IMR-90 (cell line): ENCODE data around the gene TBC1D1. TPM values are rescaled to one million over a fixed set of nuclear protein-coding genes. Genes with fewer than 3 reads are reported as not detected.

ENCODE experiments used
- ATAC-seq: fragments of 200-7000 bp; cut with Tn5 transposase; 2 replicates; pipeline ENCODE4 v1.9.1; 2020; ENCODE audit warnings: low read depth, mild to moderate bottlenecking, moderate library complexity
- BruUV-seq: library from RNA; stranded (reverse); fragments of 400-500 nt; replicated peaks from 2 replicates; lab custom pipeline; 2021; lab: Mats Ljungman, UMichigan
- CTCF ChIA-PET: fragments of 300-600 bp; formaldehyde crosslinking; extraction: SDS; loops from one replicate; lab custom pipeline; 2021; ENCODE audit warnings: antibody characterized with exemption; lab: Yijun Ruan, JAX
- POLR2A ChIA-PET: fragments of 300-600 bp; sonication (Branson Sonifier 250); formaldehyde crosslinking; loops from one replicate; lab custom pipeline; 2022; ENCODE audit warnings: antibody characterized with exemption; ENCODE audit not compliant: unreplicated experiment; lab: Charles Lee
- DNase-seq: peaks from one replicate; pipeline ENCODE4 v3.0.0; 2013
- H2AFZ ChIP-seq: replicated peaks from 2 replicates; pipeline ENCODE3; 2013; ENCODE audit warnings: low read length, mild to moderate bottlenecking; ENCODE audit not compliant: poor library complexity
- H2AK5ac ChIP-seq: 2 replicates; pipeline ENCODE4 v1.6.1; 2013; ENCODE audit warnings: low read depth, low read length, inconsistent platforms
- H2AK9ac ChIP-seq: replicated peaks from 2 replicates; pipeline ENCODE3; 2013; ENCODE audit warnings: mild to moderate bottlenecking, low read depth, low read length, moderate library complexity; ENCODE audit not compliant: poor library complexity
- H2BK120ac ChIP-seq: 2 replicates; pipeline ENCODE4 v1.6.1; 2013; ENCODE audit warnings: low read depth, low read length, inconsistent platforms
- H2BK15ac ChIP-seq: 3 replicates; pipeline ENCODE4 v1.6.1; 2013; ENCODE audit warnings: low read depth, low read length, inconsistent platforms
- H2BK20ac ChIP-seq: 2 replicates; pipeline ENCODE4 v1.6.1; 2013; ENCODE audit warnings: low read depth, mild to moderate bottlenecking, inconsistent platforms, low read length, moderate library complexity
- H2BK5ac ChIP-seq: 2 replicates; pipeline ENCODE4 v1.6.1; 2013; ENCODE audit warnings: mild to moderate bottlenecking, low read depth, low read length, inconsistent platforms; ENCODE audit not compliant: poor library complexity, severe bottlenecking
- H3K14ac ChIP-seq: replicated peaks from 2 replicates; pipeline ENCODE4 v1.6.1; 2013; ENCODE audit warnings: low read depth, low read length, inconsistent platforms
- H3K18ac ChIP-seq: 2 replicates; pipeline ENCODE4 v1.6.1; 2013; ENCODE audit warnings: low read depth, low read length, control low read depth
- H3K23ac ChIP-seq: 2 replicates; pipeline ENCODE4 v1.6.1; 2013; ENCODE audit warnings: low read depth, low read length, inconsistent platforms
- H3K27ac ChIP-seq: 2 replicates; pipeline ENCODE4 v1.5.1; 2013; ENCODE audit warnings: mild to moderate bottlenecking, control low read depth, low read length; ENCODE audit not compliant: insufficient read depth
- H3K27me3 ChIP-seq: 2 replicates; pipeline ENCODE4 v1.6.1; 2013; ENCODE audit warnings: low read length; ENCODE audit not compliant: control insufficient read depth, insufficient read depth
- H3K36me3 ChIP-seq: 2 replicates; pipeline ENCODE4 v1.6.1; 2013; ENCODE audit warnings: low read length, mixed read lengths; ENCODE audit not compliant: control insufficient read depth, insufficient read depth
- H3K4ac ChIP-seq: 2 replicates; pipeline ENCODE4 v1.6.1; 2013; ENCODE audit warnings: low read depth, low read length, inconsistent platforms
- H3K4me1 ChIP-seq: 2 replicates; pipeline ENCODE4 v1.6.1; 2013; ENCODE audit warnings: low read length, mixed read lengths; ENCODE audit not compliant: control insufficient read depth, insufficient read depth
- H3K4me2 ChIP-seq: 2 replicates; pipeline ENCODE4 v1.6.1; 2013; ENCODE audit warnings: low read depth, mild to moderate bottlenecking, control low read depth, low read length, moderate library complexity
- H3K4me3 ChIP-seq: 2 replicates; pipeline ENCODE4 v1.5.1; 2013; ENCODE audit warnings: low read depth, mild to moderate bottlenecking, control low read depth, low read length, moderate library complexity; ENCODE audit not compliant: insufficient read depth
- H3K56ac ChIP-seq: 2 replicates; pipeline ENCODE4 v1.6.1; 2013; ENCODE audit warnings: low read length, inconsistent platforms; ENCODE audit not compliant: insufficient read depth; ENCODE audit errors: extremely low read depth
- H3K79me1 ChIP-seq, 2 experiments: 2 replicates each; pipeline ENCODE4 v1.6.1; 2013; ENCODE audit warnings: low read length in 2 of 2, inconsistent platforms in 1 of 2, low read depth in 1 of 2
- H3K9ac ChIP-seq: 2 replicates; pipeline ENCODE4 v1.6.1; 2013; ENCODE audit warnings: low read depth, low read length, control low read depth
- H3K9me1 ChIP-seq: 2 replicates; pipeline ENCODE4 v1.6.1; 2013; ENCODE audit warnings: low read length, inconsistent platforms; ENCODE audit not compliant: insufficient read depth
- H3K9me3 ChIP-seq: 2 replicates; pipeline ENCODE4 v1.6.1; 2013; ENCODE audit warnings: low read length; ENCODE audit not compliant: control insufficient read depth, insufficient read depth
- H4K20me1 ChIP-seq: 2 replicates; pipeline ENCODE4 v1.6.1; 2013; ENCODE audit warnings: low read length, inconsistent platforms; ENCODE audit not compliant: insufficient read depth
- H4K5ac ChIP-seq: 2 replicates; pipeline ENCODE4 v1.6.1; 2013; ENCODE audit warnings: mild to moderate bottlenecking, low read depth, low read length, control low read depth
- H4K8ac ChIP-seq, 2 experiments: 2 replicates each; pipeline ENCODE4 v1.6.1; 2013; ENCODE audit warnings: low read depth in 2 of 2, low read length in 2 of 2, control low read depth in 1 of 2, inconsistent platforms in 1 of 2
- H4K91ac ChIP-seq: 2 replicates; pipeline ENCODE4 v1.6.1; 2013; ENCODE audit warnings: low read depth, low read length, inconsistent platforms; ENCODE audit not compliant: insufficient read depth
- BHLHE40 ChIP-seq: fragments of 150-350 bp; IDR thresholded peaks from 2 replicates; pipeline ENCODE4 v1.6.1; 2016; ENCODE audit warnings: mild to moderate bottlenecking, low read depth, low read length
- CHD1 ChIP-seq: IDR thresholded peaks from 2 replicates; pipeline ENCODE4 v1.6.1; 2012; ENCODE audit warnings: low read depth, low read length, improper control_type of control experiment
- MAFK ChIP-seq: IDR thresholded peaks from 2 replicates; pipeline ENCODE4 v1.6.1; 2012; ENCODE audit warnings: low read depth, low read length, improper control_type of control experiment
- MXI1 ChIP-seq: IDR thresholded peaks from 2 replicates; pipeline ENCODE4 v1.6.1; 2012; ENCODE audit warnings: low read depth, mild to moderate bottlenecking, low read length, moderate library complexity, borderline replicate concordance
- POLR2A ChIP-seq: IDR thresholded peaks from 2 replicates; pipeline ENCODE4 v1.6.1; 2012; ENCODE audit warnings: mild to moderate bottlenecking, low read depth, low read length
- RFX5 ChIP-seq: IDR thresholded peaks from 2 replicates; pipeline ENCODE4 v1.8.0; 2012; ENCODE audit warnings: low read depth, mild to moderate bottlenecking, low read length, moderate library complexity
- WGBS, 2 experiments: methylation state at CpG; one replicate each; pipeline versions ENCODE4 v1.1.5 to v1.1.7; 2013; ENCODE audit warnings: missing lambda C conversion rate in 2 of 2; ENCODE audit not compliant: insufficient read length in 1 of 2; ENCODE audit errors: extremely low coverage in 2 of 2; 5-methylcytosine and 5-hydroxymethylcytosine counted together
- dilution Hi-C: fragments of 300-500 bp; cut with HindIII; formaldehyde crosslinking; loops from one replicate; pipeline ENCODE4 v1.14.3; 2018; ENCODE audit warnings: low sequenced_read_pairs; ENCODE audit not compliant: unreplicated experiment
- in situ Hi-C: fragments of 300-500 bp; cut with MboI; formaldehyde crosslinking; loops from 3 replicates; pipeline ENCODE4 v1.14.3; 2019; ENCODE audit warnings: low sequenced_read_pairs, inconsistent platforms, mixed read lengths
- intact Hi-C: fragments of 100-400 bp; cut with micrococcal nuclease; formaldehyde crosslinking; loops from 2 replicates; pipeline ENCODE4 v1.10.0; 2022
- polyA plus RNA-seq, 3 experiments: library from polyadenylated mRNA; depleted of rRNA; stranded (reverse); fragments of >200 nt; gene quantifications; 2 replicates each; pipeline ENCODE4 v1.2.3, GENCODE V29; 2012; ENCODE audit warnings: low replicate concordance in 1 of 3
- total RNA-seq: library from RNA; depleted of rRNA; stranded (reverse); fragments of >200 nt; gene quantifications from 2 replicates; pipeline ENCODE4 v1.2.3, GENCODE V29; 2012
- TF ChIP-seq, protein P1 (sequence below): fragments of 150-350 bp; IDR thresholded peaks from 2 replicates; pipeline ENCODE4 v1.6.1; 2016; ENCODE audit warnings: low read depth, mild to moderate bottlenecking, low read length, moderate library complexity, borderline replicate concordance
- TF ChIP-seq, protein P2 (sequence below): conservative IDR thresholded peaks from 2 replicates; pipeline ENCODE4 v1.5.1; 2012; ENCODE audit warnings: mild to moderate bottlenecking, low read depth, low read length, improper control_type of control experiment

TBC1D1 gene
- total and polyA plus RNA-seq, 2 of the 4 experiments (the other 2 are of a cell fraction): 42.4 to 104 TPM

DNA sequence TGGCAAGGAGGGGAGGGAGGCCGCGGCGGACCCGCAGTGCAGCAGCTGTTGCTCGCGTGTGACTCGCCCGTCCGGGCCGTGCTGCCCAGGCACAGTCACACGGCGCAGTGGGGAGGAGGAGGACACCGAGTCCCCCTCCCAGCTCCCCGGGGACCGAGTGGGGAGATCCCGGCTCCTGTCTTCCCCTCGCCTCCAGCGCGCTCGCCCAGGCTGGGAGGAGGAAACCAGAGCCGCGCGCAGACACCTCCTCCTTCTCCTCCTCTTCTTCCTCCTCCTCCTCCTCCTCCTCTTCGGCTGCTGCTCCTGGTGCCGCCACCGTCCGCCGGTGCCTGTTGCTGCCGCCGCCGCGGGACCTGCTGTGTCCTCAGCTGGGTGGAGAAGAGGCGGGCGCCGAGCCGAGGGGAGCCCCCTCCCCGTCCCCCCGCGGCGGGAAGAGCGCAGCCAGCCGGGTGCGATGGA, at the start of gene TBC1D1 (continued):
- no peak for TF ChIP-seq POLR2A
- TF ChIP-seq MAFK: no peak
- no peak for TF ChIP-seq RFX5
- no peak for TF ChIP-seq MXI1
- no peak for TF ChIP-seq BHLHE40
- TF ChIP-seq, protein P1, sequence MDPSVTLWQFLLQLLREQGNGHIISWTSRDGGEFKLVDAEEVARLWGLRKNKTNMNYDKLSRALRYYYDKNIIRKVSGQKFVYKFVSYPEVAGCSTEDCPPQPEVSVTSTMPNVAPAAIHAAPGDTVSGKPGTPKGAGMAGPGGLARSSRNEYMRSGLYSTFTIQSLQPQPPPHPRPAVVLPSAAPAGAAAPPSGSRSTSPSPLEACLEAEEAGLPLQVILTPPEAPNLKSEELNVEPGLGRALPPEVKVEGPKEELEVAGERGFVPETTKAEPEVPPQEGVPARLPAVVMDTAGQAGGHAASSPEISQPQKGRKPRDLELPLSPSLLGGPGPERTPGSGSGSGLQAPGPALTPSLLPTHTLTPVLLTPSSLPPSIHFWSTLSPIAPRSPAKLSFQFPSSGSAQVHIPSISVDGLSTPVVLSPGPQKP: no peak

DNA sequence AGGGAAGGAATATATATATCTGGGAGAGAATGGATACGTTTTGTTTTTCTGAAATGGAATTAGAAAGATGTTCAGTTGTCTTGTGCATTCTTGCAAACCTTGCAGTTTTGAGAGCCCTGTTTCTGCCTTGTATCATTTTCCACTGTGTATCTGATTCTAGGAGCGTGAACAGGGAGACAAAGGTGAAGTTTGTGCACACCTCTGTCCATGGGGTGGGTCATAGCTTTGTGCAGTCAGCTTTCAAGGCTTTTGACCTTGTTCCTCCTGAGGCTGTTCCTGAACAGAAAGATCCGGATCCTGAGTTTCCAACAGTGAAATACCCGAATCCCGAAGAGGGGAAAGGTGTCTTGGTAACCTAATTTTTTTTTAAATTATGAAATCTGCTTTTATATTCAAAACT, 46.7 kb upstream of the TBC1D1 start:
- Histone ChIP-seq H3K27ac (no peak overlapping the region), H4K91ac (no peak overlapping the region), H3K4me2 (no peak overlapping the region), H3K36me3 (peaks cover 22% of the 10 kb centered on the region), H2BK120ac (no peak overlapping the region), H3K9me3 (no peaks in the 10 kb centered on the region), H3K79me1 (no peaks in the 10 kb centered on the region; a peak in 1 of 4 replicates), H3K4ac (no peak overlapping the region), H2AK5ac (no peak overlapping the region), H3K9ac (no peak overlapping the region), H2BK15ac (no peak overlapping the region), H2AK9ac (no peak overlapping the region), H4K20me1 (no peaks in the 10 kb centered on the region), H3K18ac (no peak overlapping the region), H3K56ac (no peak overlapping the region), H3K23ac (no peak overlapping the region), H3K9me1 (peaks cover 3% of the 10 kb centered on the region; the same call in 1 of the 2 replicates), H2AFZ (no peak overlapping the region), H3K4me1 (no peaks in the 10 kb centered on the region), H2BK5ac (no peak overlapping the region), H4K8ac (no peak overlapping the region), H3K14ac (no peak overlapping the region), H3K27me3 (no peaks in the 10 kb centered on the region), H2BK20ac (no peak overlapping the region), H3K4me3 (no peak overlapping the region), H4K5ac (no peak overlapping the region)
- no TSS peak for BruUV-seq
- CTCF ChIA-PET: no interaction called here
- ATAC-seq: no peak
- WGBS, 2 experiments: 100% methylated on average over 1 of the region's 5 CpGs
- POLR2A ChIA-PET: no interaction called here
- in situ Hi-C loops (no loop called here), intact Hi-C loops (no loop called here), dilution Hi-C loops (no loop called here)
- no peak for TF ChIP-seq CHD1
- TF ChIP-seq, protein P2, sequence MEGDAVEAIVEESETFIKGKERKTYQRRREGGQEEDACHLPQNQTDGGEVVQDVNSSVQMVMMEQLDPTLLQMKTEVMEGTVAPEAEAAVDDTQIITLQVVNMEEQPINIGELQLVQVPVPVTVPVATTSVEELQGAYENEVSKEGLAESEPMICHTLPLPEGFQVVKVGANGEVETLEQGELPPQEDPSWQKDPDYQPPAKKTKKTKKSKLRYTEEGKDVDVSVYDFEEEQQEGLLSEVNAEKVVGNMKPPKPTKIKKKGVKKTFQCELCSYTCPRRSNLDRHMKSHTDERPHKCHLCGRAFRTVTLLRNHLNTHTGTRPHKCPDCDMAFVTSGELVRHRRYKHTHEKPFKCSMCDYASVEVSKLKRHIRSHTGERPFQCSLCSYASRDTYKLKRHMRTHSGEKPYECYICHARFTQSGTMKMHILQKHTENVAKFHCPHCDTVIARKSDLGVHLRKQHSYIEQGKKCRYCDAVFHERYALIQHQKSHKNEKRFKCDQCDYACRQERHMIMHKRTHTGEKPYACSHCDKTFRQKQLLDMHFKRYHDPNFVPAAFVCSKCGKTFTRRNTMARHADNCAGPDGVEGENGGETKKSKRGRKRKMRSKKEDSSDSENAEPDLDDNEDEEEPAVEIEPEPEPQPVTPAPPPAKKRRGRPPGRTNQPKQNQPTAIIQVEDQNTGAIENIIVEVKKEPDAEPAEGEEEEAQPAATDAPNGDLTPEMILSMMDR: no peak
- no peak for DNase-seq
